ENCODE measurements around the gene IL22. TPM values are rescaled to one million over a fixed set of nuclear protein-coding genes. Genes with fewer than 3 reads are reported as not detected.
A peak's percentile ranks its signal among the peaks of the same experiment; 100 is the strongest.

The IL22 gene
- total RNA-seq, 1 experiment from 2014 or later, result not detected

GRCh38 chr12:68280240-68280639 lies 26.8 kb upstream of the IL22 start:
- Histone ChIP-seq H3F3A (ENCODE audit: low read length, unreplicated experiment) (no peaks in the 10 kb centered on the region), H3K9me3 (ENCODE audit: low read length) (no peaks in the 10 kb centered on the region), H3K9ac (ENCODE audit: low read length) (no peak overlapping the region), H4K20me1 (ENCODE audit: low read length) (no peaks in the 10 kb centered on the region), H3K79me2 (ENCODE audit: low read length) (no peaks in the 10 kb centered on the region), H3K4me2 (ENCODE audit: low read length) (no peak overlapping the region), H2AFZ (ENCODE audit: low read length) (no peak overlapping the region), H3K27ac (ENCODE audit: low read length) (no peak overlapping the region), H3K4me1 (ENCODE audit: insufficient read depth, low read length) (peaks cover 21% of the 10 kb centered on the region), H3K4me3 (ENCODE audit: low read length) (no peak overlapping the region), H3K9me2 (replicated peaks; ENCODE audit: low read length) (no peaks in the 10 kb centered on the region), H3K27me3 (ENCODE audit: low read length) (no peaks in the 10 kb centered on the region), H3K36me3 (ENCODE audit: low read depth, low read length) (no peaks in the 10 kb centered on the region)
- CTCF ChIA-PET, result no interaction called here
- intact Hi-C loops (cut with micrococcal nuclease), result no loop called here
- no peak for ATAC-seq
- TF ChIP-seq EZH2phosphoT487 (IDR thresholded peaks at IDR 0.05; ENCODE audit: borderline replicate concordance, low read length) (no peak), EZH2 (IDR thresholded peaks at IDR 0.05; ENCODE audit: low read length, unreplicated experiment) (no peak)
- TF ChIP-seq, protein P1, sequence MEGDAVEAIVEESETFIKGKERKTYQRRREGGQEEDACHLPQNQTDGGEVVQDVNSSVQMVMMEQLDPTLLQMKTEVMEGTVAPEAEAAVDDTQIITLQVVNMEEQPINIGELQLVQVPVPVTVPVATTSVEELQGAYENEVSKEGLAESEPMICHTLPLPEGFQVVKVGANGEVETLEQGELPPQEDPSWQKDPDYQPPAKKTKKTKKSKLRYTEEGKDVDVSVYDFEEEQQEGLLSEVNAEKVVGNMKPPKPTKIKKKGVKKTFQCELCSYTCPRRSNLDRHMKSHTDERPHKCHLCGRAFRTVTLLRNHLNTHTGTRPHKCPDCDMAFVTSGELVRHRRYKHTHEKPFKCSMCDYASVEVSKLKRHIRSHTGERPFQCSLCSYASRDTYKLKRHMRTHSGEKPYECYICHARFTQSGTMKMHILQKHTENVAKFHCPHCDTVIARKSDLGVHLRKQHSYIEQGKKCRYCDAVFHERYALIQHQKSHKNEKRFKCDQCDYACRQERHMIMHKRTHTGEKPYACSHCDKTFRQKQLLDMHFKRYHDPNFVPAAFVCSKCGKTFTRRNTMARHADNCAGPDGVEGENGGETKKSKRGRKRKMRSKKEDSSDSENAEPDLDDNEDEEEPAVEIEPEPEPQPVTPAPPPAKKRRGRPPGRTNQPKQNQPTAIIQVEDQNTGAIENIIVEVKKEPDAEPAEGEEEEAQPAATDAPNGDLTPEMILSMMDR (conservative IDR thresholded peaks at IDR 0.05; ENCODE audit: low read depth, low read length), result no peak
- no TSS peak for BruUV-seq (replicated peaks)
- POLR2A ChIA-PET (ENCODE audit: unreplicated experiment), result no interaction called here
- no peak for DNase-seq

- Histone ChIP-seq H3K4me3 (ENCODE audit: low read length) (no peak overlapping the region), H3K27me3 (ENCODE audit: low read length) (no peaks in the 10 kb centered on the region), H3F3A (ENCODE audit: low read length, unreplicated experiment) (no peaks in the 10 kb centered on the region), H3K9me2 (replicated peaks; ENCODE audit: low read length) (no peaks in the 10 kb centered on the region), H4K20me1 (ENCODE audit: low read length) (no peaks in the 10 kb centered on the region), H3K4me1 (ENCODE audit: insufficient read depth, low read length) (peaks cover 21% of the 10 kb centered on the region), H3K9me3 (ENCODE audit: low read length) (no peaks in the 10 kb centered on the region), H3K9ac (ENCODE audit: low read length) (no peak overlapping the region), H3K4me2 (ENCODE audit: low read length) (no peak overlapping the region), H3K27ac (ENCODE audit: low read length) (no peak overlapping the region), H3K79me2 (ENCODE audit: low read length) (no peaks in the 10 kb centered on the region), H2AFZ (ENCODE audit: low read length) (no peak overlapping the region), H3K36me3 (ENCODE audit: low read depth, low read length) (no peaks in the 10 kb centered on the region)
- ATAC-seq, result no peak
- BruUV-seq (replicated peaks), result no TSS peak
- intact Hi-C loops (cut with micrococcal nuclease), result loop anchor here (5.0 kb wide), 1 partner anchor 33 kb away; no protein-coding TSS in a partner anchor
- ChIA-PET CTCF (no interaction called here), POLR2A (ENCODE audit: unreplicated experiment) (no interaction called here)
- no peak for TF ChIP-seq EZH2phosphoT487 (IDR thresholded peaks at IDR 0.05; ENCODE audit: borderline replicate concordance, low read length)
- TF ChIP-seq, protein P1 (conservative IDR thresholded peaks at IDR 0.05; ENCODE audit: low read depth, low read length), result no peak
- no peak for TF ChIP-seq EZH2 (IDR thresholded peaks at IDR 0.05; ENCODE audit: low read length, unreplicated experiment)
- no peak for DNase-seq
Observed at GRCh38 chr12:68279227-68280054, 26.0 kb upstream of the IL22 start.

GRCh38 chr12:68276402-68276930 lies 23.1 kb upstream of the IL22 start:
- CTCF ChIA-PET, result no interaction called here
- intact Hi-C loops (cut with micrococcal nuclease), result loop anchor here (5.0 kb wide), 1 partner anchor 36 kb away; no protein-coding TSS in a partner anchor
- H3K36me3 ChIP-seq (ENCODE audit: low read depth, low read length), result no peaks in the 10 kb centered on the region
- H3K27ac ChIP-seq (ENCODE audit: low read length), result 0 out of 2 replicates have a peak overlapping the region, but pooled peaks have one; percentile 84
- TF ChIP-seq, protein P1 (conservative IDR thresholded peaks at IDR 0.05; ENCODE audit: low read depth, low read length), result no peak
- DNase-seq (no peak), ATAC-seq (no peak)
- no peak overlapping the region for H3K4me2 ChIP-seq (ENCODE audit: low read length)
- H3K9ac ChIP-seq (ENCODE audit: low read length), result no peak overlapping the region
- H3K9me3 ChIP-seq (ENCODE audit: low read length), result no peaks in the 10 kb centered on the region
- H3K79me2 ChIP-seq (ENCODE audit: low read length), result no peaks in the 10 kb centered on the region
- H3K4me3 ChIP-seq (ENCODE audit: low read length), result no peak overlapping the region
- H3K27me3 ChIP-seq (ENCODE audit: low read length), result no peaks in the 10 kb centered on the region
- H3K9me2 ChIP-seq (replicated peaks; ENCODE audit: low read length), result no peaks in the 10 kb centered on the region
- H3F3A ChIP-seq (ENCODE audit: low read length, unreplicated experiment), result no peaks in the 10 kb centered on the region
- POLR2A ChIA-PET (ENCODE audit: unreplicated experiment), result interaction anchor here (0.7 kb wide), 1 partner anchor 10 kb away, joined by 3 read pairs; no protein-coding TSS in a partner anchor
- no TSS peak for BruUV-seq (replicated peaks)
- no peak overlapping the region for H2AFZ ChIP-seq (ENCODE audit: low read length)
- H4K20me1 ChIP-seq (ENCODE audit: low read length), result no peaks in the 10 kb centered on the region
- H3K4me1 ChIP-seq (ENCODE audit: insufficient read depth, low read length), result peaks cover 21% of the 10 kb centered on the region
